Rectal smooth muscle tissue (tissue), 1 donor: ENCODE measurements around the gene MEIS1.
"Not testable (repeated sequence)": the region's sequence is repeated elsewhere in the genome, so short reads cannot be mapped to it uniquely, and the experiment has no call there.

ENCODE experiments used
- H3K27ac ChIP-seq: one replicate; pipeline ENCODE4 v1.7.0; 2013; ENCODE audit warnings: low read depth, low read length, inconsistent platforms
- H3K27me3 ChIP-seq: one replicate; pipeline ENCODE4 v1.7.0; 2013; ENCODE audit warnings: low read length; ENCODE audit not compliant: control insufficient read depth, insufficient read depth
- H3K36me3 ChIP-seq: one replicate; pipeline ENCODE4 v1.7.0; 2013; ENCODE audit warnings: low read length; ENCODE audit not compliant: control insufficient read depth, insufficient read depth
- H3K4me1 ChIP-seq: one replicate; pipeline ENCODE4 v1.7.0; 2013; ENCODE audit warnings: low read length; ENCODE audit not compliant: control insufficient read depth, insufficient read depth
- H3K4me3 ChIP-seq: one replicate; pipeline ENCODE4 v1.7.0; 2013; ENCODE audit warnings: low read length
- H3K9ac ChIP-seq: one replicate; pipeline ENCODE4 v1.7.0; 2013; ENCODE audit warnings: low read length

MEIS1 gene

GRCh38 chr2:66467718-66468117 lies 32.8 kb downstream of the MEIS1 start:
- Histone ChIP-seq H3K4me3 (no peak overlapping the region), H3K36me3 (peaks cover 3% of the 10 kb centered on the region), H3K4me1 (peaks cover 67% of the 10 kb centered on the region), H3K9ac (no peak overlapping the region), H3K27me3 (no peaks in the 10 kb centered on the region), H3K27ac (no peak overlapping the region)

GRCh38 chr2:66469214-66469902 lies 34.4 kb downstream of the MEIS1 start:
- H3K36me3 ChIP-seq = peaks cover 3% of the 10 kb centered on the region
- H3K9ac ChIP-seq = no peak overlapping the region
- peak overlapping the region; percentile 30 for H3K27ac ChIP-seq
- H3K4me3 ChIP-seq = no peak overlapping the region
- H3K27me3 ChIP-seq = no peaks in the 10 kb centered on the region
- peaks cover 55% of the 10 kb centered on the region for H3K4me1 ChIP-seq

DNA sequence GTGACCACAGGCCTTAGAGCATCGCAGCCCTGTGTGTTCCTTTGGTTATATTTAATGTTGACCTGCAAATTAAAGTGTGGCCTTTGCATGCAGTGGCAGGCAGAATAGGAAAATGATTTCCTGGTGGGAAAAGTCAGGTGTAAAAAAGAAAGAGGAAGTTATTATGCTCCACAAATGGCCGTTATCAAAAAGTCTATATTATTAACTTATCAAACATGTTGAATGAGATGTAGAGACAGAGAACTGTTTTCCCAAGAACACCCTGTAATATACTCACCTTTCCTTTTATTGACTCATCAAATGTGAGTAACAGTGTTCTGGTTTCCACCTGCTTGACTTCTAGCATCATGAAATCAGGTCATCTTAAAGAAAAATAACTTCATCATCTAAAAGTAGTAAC lies 35.3 kb downstream of the MEIS1 start:
- Histone ChIP-seq H3K36me3 (peaks cover 3% of the 10 kb centered on the region), H3K4me1 (peaks cover 48% of the 10 kb centered on the region), H3K27me3 (no peaks in the 10 kb centered on the region), H3K27ac (no peak overlapping the region), H3K4me3 (no peak overlapping the region), H3K9ac (no peak overlapping the region)

DNA sequence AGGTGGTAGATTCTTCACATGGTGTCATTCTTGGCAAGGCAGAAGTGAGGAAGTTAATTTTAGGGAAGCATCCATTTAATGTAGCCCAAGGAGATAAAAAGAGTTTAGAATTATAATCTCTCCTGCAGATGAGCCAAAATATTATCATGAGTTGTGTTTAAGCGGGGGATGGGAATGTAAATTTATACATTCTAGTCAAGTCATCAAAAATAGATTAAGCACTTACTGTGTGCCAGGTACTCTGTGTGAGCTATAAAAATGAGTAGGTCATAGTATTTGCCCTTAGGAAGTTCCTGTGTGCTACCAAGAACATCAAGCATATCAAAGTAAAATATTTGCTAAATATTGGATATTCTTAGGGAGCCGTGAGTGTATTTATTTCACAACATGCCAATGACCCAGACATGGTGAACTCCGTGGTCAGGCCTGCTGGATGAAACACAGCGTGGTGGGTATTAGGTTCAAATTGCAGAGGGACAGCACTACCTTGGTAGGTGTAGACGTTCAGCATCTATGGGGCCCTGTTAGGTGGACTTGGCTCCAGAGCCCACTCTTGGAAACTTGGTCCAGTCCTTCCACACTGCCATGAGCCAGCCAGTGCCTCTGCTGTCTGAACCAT lies 37.4 kb downstream of the MEIS1 start:
- no peaks in the 10 kb centered on the region for H3K27me3 ChIP-seq
- H3K4me3 ChIP-seq = no peak overlapping the region
- H3K9ac ChIP-seq = no peak overlapping the region
- H3K27ac ChIP-seq = no peak overlapping the region
- peaks cover 5% of the 10 kb centered on the region for H3K36me3 ChIP-seq
- H3K4me1 ChIP-seq = peaks cover 48% of the 10 kb centered on the region

DNA sequence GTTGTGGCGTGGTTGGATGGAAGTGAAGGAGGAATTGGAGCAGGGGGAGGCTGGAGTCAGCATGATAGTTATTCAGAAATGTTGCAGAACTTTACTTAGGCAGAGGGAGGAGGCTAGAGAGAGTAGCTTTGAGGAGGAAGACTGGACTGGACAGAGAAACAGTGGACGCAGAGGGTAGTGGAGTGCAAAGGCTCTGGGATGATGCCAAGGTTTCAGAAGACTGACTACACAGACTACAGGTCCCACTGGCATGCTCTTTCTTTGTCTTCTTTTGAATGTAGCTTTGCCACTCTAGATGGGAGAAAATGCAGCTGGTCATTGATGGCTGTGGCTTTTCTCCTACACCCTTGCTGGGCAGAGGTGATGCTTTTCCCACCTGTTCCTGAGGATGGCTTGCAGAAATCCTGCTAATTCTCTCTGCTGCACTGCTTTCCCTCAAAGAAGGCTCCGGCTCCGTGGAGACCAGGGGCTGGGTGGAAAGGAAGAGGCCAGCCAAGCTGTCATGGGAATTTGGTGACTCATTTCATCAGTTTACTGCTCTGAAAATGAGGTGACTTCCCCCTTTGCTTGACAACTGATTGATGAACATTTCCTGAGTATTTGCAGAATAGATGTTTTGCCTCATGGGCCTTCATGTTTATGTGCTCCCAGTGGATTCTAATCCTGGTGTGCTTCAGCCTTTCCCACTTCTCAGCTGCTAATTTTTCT lies 42.4 kb downstream of the MEIS1 start:
- no peak overlapping the region for H3K9ac ChIP-seq
- H3K27me3 ChIP-seq = no peaks in the 10 kb centered on the region
- H3K27ac ChIP-seq = no peak overlapping the region
- H3K4me1 ChIP-seq = peaks cover 31% of the 10 kb centered on the region
- H3K4me3 ChIP-seq = no peak overlapping the region
- H3K36me3 ChIP-seq = peaks cover 2% of the 10 kb centered on the region

- Histone ChIP-seq H3K4me1 (peaks cover 31% of the 10 kb centered on the region), H3K4me3 (no peak overlapping the region), H3K27me3 (no peaks in the 10 kb centered on the region), H3K36me3 (peaks cover 2% of the 10 kb centered on the region), H3K27ac (peak overlapping the region; percentile 11), H3K9ac (no peak overlapping the region)
Measured at GRCh38 chr2:66478299-66478698, 43.4 kb downstream of the MEIS1 start.

GRCh38 chr2:66478731-66479316 lies 43.9 kb downstream of the MEIS1 start:
- Histone ChIP-seq H3K9ac (no peak overlapping the region), H3K4me3 (no peak overlapping the region), H3K36me3 (peaks cover 2% of the 10 kb centered on the region), H3K27me3 (no peaks in the 10 kb centered on the region), H3K4me1 (peaks cover 31% of the 10 kb centered on the region), H3K27ac (peak overlapping the region; percentile 11)

DNA sequence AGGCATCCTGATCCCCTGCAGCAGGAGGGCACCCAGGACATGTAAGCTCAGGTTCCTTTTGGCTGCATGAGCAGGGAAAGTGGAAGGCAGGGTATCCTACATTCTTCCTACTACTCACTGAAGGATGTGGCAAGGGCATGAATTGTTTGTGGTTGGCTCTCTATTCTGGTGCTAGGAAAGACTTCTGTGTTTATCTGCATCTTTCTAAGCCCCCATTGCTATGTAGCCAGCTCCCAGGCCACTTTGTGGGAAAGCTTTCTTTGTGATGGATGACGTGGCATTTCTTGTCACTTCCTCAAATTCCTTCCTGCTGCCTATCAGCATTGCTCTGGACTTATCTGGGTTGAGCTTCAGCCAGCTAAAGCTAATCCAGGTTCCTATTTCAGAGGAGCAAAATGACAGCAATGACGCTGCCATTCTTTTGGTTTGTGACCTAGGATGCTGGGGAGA lies 46.2 kb downstream of the MEIS1 start:
- H3K36me3 ChIP-seq = no peaks in the 10 kb centered on the region
- no peaks in the 10 kb centered on the region for H3K27me3 ChIP-seq
- H3K4me1 ChIP-seq = peaks cover 25% of the 10 kb centered on the region
- H3K4me3 ChIP-seq = no peak overlapping the region
- no peak overlapping the region for H3K27ac ChIP-seq
- H3K9ac ChIP-seq = no peak overlapping the region

DNA sequence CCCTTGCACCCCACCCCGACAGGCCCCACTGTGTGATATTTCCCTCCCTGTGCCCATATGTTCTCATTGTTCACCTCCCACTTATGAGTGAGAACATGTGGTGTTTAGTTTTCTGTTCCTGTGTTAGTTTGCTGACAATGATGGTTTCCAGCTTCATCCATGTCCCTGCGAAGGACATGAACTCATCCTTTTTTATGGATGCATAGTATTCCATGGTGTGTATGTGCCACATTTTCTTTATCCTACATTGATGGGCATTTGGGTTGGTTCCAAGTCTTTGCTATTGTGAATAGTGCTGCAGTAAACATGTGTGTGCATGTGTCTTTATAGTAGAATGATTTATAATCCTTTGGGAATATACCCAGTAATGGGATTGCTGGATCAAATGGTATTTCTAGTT lies 50.3 kb downstream of the MEIS1 start:
- not testable (repeated sequence) for H3K27ac ChIP-seq, H3K27me3 ChIP-seq, H3K4me3 ChIP-seq, H3K9ac ChIP-seq, H3K36me3 ChIP-seq
- H3K4me1 ChIP-seq = peaks cover 12% of the 10 kb centered on the region

DNA sequence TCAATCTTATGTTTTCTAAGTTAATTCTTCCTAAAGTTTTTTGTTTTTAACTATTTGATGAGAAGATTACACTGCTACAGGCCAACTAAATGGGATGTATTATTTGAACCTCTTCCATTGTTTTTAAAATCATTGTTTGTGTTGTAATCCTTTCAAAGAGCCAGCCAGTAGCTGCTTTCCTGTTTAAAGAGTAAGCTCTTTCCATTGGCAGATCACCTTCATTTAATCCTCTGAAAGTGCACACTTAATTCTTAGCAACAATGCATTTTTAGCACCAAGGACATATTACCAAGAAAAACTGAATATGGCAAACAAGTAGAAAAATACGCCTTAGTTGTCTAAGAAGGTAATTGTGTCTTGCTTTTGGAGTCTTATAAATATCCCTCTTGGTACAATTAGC lies 54.0 kb downstream of the MEIS1 start:
- Histone ChIP-seq H3K4me1 (peaks cover 35% of the 10 kb centered on the region), H3K27me3 (no peaks in the 10 kb centered on the region), H3K4me3 (no peak overlapping the region), H3K36me3 (no peaks in the 10 kb centered on the region), H3K27ac (no peak overlapping the region), H3K9ac (no peak overlapping the region)

GRCh38 chr2:66489436-66489835 lies 54.5 kb downstream of the MEIS1 start:
- H3K4me1 ChIP-seq = peaks cover 40% of the 10 kb centered on the region
- H3K27ac ChIP-seq = no peak overlapping the region
- H3K4me3 ChIP-seq = no peak overlapping the region
- no peaks in the 10 kb centered on the region for H3K27me3 ChIP-seq
- no peaks in the 10 kb centered on the region for H3K36me3 ChIP-seq
- H3K9ac ChIP-seq = no peak overlapping the region

DNA sequence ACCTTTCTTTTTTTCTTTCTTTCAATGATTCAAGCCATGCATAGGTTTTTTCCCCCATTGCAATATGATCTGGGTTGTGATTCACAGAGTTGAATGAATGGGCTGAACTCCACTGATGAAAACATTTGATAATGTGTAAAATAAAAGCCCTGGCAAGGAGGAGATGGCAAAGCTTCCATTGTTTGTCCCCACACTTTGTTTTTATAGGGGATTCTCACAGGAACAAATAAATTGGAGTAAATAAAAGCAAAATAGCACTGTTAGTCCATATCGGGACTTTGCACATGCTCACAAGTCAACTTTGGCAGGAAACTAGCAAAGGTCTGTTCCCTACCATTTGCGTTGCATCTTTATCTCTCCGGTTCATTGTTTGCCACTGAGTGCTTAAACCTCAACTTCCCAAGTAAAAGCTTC lies 55.7 kb downstream of the MEIS1 start:
- H3K9ac ChIP-seq = no peak overlapping the region
- H3K27me3 ChIP-seq = no peaks in the 10 kb centered on the region
- no peaks in the 10 kb centered on the region for H3K36me3 ChIP-seq
- no peak overlapping the region for H3K27ac ChIP-seq
- no peak overlapping the region for H3K4me3 ChIP-seq
- peaks cover 49% of the 10 kb centered on the region for H3K4me1 ChIP-seq
